Activated CD4-positive, alpha-beta T cell treated with anti-CD3 and anti-CD28 coated beads for 1 hour (primary cell): Measurements from ENCODE around the gene ITIH5.
A peak's percentile ranks its signal among the peaks of the same experiment; 100 is the strongest.
"Not testable (repeated sequence)": the region's sequence is repeated elsewhere in the genome, so short reads cannot be mapped to it uniquely, and the experiment has no call there.

Experiments used
- DNase-seq: peaks from one replicate; pipeline ENCODE4 v3.0.0-alpha.2; 2020

ITIH5 gene

DNA sequence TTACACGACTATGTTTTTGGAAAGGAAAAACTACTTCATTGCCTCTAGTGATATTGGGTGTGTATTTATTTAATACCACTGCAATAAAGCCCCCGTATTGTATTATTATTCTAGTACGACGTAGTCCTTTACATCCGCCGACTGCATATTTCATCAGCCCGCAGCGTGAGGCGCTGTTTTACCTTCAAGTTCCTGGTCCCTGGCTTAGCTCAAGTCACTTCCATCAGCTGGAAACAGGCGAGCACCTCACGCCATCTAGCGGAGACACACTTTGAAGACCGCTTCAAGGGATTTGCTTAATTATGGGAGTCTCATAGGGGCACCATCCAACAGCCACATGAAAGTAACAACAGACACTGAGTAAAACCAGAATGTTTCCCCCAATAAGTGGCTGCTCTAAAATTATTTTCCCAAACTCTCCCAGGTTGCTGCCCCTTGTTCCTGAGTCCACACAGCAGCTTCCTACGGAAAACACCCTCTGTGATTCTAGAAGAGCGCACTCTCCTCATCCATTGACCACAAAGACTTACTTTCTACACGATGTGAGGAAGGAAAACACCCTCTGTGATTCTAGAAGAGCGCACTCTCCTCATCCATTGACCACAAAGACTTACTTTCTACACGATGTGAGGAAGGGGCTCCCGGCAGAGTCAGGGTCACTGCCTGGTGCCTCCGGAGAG lies 20.6 kb upstream of the ITIH5 start:
- DNase-seq = peak; percentile 57

DNA sequence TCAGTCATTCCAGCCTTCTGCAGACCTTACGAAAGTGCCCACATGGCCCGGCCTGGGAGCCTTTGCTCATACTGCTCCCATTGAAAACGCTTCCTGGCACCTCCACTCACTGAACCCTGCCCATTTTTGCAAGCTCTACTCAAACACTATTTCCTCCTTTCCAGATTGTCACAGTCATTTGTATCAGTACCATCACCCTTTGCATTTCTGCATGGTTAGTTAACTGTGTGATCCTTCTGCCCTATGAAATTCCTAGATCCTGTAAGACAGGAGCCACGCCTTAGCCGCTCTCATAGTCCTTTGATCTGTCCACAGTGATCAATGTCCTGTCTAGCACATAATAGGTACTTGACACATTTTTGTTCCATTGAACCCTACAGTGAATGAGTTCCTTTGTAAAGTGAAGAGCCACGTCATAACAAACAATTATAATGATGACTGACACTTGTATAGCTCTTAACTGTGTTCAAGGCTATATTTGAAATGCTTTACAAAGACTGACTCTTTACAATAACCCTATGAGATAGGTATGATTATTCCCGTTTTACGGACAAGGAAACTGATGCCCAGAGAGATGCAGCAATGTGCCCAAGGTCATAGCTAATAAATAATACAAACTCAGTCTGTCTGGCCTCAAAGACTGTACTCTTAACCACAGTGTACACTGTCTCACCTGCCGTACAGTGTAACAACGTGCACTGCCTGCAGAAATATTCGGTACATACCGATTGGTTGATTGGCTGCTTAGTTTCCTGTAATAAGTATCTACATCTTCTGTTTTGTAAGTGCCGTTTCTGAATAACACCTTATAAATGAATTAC lies 19.8 kb upstream of the ITIH5 start:
- DNase-seq = no peak

DNA sequence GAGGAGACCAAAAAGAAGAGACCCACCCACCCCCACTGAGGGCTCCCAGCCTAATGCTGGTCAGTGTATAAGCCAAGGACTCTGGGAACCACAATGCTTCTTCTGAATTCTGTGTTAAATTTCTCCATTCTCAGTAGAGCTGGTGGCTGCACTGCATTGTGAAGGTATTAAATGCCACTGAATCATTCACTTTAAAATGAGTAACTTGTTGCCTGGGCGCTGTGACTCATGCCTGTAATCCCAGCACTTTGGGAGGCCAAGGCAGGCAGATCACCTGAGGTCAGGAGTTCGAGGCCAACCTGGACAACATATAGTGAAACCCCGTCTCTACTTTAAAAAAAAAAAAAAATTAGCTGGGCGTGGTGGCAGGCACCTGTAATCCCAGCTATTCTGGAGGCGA lies 13.3 kb upstream of the ITIH5 start:
- DNase-seq = not testable (repeated sequence)

DNA sequence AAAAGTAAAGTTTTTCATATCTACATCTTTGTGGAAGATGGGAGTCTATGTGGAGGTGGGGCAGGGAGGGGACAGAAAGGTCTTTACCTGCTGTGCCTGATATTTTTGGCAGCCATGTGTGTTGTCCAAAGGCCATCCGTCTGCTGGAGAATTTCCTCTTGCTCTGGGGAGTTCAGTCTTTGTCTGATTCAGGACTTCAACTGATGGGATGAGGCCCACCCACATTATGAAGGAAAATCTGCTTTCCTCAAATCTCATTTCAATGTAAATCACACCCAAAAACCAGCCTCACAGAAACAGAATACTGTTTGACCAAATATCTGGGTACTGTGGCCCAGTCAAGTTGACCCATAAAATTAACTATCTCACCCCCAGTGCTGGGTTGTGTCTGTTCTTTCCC lies 12.5 kb upstream of the ITIH5 start:
- no peak for DNase-seq

DNA sequence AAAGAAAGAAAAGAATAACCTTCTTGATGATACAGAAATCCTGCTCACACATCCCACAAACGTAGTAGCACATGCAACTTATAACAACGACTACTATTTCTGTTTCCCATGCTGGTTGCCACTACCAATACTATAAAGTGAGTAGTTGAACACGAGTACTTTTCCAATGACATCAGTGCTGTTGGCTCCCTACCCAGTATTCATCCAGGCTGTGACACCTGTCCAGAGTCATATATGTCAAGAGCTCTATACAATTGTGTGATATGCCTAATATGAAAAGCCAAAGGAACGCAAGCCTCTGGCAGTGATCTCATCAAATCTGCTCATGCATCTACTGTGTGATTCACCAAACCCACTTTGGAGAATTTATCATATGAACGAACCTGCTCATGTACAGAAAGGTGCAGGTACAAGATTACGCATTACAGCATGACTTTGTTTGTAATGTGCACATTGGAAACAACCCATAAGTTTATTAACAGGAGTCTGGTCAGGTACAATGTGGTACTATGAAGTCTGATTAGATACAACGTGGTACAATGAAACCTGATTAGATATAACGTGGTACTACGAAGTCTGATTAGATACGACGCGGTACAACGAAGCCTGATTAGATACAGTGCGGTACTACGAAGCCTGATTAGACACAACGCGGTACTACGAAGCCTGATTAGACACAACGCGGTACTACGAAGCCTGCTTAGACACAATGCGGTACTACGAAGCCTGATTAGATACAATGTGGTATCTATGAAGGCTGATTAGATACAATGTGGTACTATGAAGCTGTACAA lies 5.8 kb upstream of the ITIH5 start:
- DNase-seq = no peak

DNA sequence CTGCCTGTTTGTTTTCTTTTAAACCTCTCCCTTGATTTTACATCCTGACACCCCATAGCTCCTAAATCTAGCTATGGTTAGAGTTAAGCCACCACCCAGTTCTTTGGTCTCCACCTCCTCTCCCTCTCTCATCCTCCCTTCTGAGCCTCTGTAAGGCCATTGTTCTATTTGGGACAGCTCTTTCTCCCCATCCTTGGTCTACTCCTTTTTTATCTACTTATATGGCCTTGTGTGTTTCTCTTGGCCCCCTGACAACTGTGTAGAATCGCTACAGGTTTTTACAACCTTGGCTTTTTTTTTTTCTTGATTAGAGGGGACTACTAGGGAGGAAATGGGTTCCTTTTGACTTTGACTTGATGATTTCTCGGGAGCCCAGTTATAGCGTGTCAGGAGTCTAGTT lies 3.4 kb upstream of the ITIH5 start:
- DNase-seq = no peak

DNA sequence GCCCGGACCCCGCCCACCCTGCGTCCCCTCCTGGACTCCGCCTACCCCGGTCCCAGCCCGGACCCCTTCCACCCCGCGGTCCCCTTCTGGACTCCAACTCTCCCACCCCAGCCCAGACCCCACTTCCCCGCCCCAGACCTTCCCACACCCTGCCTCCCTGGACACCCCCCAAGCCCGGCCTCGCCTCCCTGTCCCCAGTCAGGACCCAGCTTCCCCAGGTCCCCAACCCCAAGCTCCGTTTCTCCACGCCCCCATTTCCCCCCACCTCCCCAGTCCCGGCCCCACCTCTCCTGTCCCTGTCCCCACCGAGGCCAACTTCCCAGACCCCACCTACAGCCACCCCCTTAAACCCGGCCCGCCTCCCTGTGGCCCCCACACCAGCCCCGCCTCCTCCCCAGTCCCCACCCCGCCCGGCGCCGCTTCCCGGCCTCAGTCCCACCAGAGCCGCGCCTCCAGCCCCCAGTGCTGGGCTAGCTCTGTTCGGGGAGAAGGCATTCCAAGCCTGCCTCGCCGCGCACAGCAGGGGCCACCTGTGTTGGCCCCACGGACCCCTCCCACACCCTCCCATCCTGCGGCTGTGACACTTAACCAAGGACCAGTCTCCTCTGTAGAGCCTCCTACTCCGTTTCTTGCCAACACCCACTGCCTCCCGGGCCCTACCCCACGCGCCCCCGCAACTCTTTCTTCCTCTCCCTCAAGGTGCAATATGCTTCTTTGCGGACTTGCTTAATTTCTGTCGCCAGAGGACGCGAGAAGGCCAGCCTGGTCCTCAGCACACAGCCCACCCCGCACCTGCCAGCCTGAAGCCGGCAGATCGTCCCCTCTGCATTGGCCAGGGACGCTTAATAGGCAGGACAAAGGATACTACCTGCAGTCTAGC lies 736 bp upstream of the ITIH5 start:
- no peak for DNase-seq

DNA sequence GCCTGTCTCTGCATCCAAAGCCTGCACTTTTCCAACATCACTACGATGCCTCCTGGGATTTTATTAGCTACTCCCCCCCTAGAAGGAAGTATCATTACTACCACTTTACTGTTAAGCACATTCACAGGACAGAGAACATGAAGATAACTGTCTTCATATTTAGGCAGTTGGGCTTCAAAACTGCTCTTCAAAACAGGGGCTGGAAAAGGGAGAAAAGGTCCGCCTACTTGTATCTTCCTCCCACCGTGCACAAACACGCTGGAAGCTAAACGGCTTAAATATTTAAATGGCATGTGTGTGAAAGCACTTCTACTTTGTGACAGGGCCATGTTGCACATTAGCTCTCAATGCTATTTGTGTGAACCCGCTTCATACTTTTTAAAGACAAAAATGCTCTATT lies 999 bp downstream of the ITIH5 start:
- no peak for DNase-seq

DNA sequence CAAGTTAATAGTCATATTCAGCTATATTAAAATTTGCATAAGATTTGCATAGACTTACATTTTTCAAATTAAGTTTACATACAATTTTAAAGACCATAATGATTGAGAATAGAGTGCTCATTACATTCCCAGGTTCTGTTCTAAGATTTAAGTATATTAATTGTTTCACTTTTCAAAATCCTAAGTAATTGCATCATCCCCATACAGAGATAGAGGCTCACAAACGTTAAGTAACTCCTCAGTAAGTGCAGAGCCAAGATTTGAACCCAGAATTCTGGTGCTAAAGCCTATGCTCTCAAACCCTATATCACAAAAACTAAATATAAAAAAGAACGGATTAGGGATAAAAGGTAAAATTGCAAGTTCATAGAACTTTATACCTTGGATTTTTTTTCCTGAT lies 2.1 kb downstream of the ITIH5 start:
- no peak for DNase-seq

DNA sequence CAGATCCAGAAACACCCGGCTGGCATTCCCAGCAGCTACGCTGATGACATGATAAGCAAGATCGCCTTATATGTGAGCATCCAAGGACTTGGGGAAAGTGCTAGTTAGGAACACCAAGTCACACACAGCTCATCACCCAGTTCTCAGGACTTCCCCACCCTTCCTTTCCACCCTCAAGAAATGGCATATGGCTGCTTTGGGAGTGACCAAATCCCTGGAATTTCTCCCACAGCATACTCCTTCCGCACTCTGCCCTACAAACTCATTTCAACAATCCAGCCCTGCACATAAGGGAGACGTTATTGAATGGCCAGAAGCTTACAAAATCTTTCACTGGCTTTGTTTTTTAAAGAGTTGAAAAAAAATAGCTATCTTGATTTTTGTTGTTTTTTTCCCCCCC lies 4.2 kb downstream of the ITIH5 start:
- no peak for DNase-seq

DNA sequence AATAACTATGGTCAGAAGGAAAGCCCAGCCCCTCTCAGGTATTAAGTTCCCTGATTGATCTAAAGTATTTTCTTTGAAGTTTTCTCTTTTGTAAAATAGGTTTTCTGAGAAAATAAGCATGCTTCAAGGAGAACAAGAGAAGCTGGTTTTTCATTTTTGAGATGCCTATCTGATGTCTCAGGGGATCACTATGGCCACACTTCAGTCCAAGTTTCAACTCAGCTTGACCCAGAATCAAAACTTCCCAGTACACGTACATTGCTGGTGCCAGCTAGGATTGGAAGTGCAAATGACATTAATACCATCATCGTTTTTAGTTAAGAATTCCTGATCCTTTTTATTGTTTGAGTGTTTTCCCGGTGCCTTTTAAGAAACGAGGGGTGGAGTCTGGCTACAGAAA lies 7.2 kb downstream of the ITIH5 start:
- DNase-seq = no peak

DNA sequence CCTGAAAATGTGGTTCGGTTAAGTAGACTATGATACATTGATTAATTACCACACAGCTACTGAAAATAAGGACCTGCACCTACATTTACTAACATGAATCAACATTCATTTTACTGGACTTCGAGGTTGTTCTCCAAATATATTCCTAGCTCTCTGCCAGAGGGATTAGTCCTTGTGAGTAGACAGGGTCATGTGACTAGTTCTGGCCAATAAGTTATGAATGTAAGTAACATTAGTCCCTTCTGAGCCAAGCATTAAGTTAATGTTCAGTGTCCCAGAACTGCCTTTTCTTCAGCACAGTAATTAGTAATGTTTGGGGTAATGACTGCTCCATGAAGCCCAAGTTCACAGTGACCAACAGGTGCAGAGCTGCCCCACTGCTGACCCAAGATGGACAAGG lies 9.2 kb downstream of the ITIH5 start:
- DNase-seq = no peak

DNA sequence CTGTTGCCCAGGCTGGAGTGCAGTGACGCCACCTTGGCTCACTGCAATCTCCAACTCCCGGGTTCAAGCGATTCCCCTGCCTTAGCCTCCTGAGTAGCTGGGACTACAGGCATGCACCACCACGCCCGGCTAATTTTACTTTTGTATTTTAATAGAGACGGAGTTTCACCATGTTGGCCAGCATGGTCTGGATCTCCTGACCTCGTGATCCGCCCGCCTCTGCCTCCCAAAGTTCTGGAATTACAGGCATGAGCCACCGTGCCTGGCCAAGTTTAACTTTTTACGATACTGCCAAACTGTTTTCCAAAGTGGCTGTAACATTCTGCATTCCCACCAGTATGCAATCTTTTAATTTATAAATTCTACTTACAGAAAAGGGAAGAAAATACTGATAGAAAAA lies 9.7 kb downstream of the ITIH5 start:
- not testable (repeated sequence) for DNase-seq

DNA sequence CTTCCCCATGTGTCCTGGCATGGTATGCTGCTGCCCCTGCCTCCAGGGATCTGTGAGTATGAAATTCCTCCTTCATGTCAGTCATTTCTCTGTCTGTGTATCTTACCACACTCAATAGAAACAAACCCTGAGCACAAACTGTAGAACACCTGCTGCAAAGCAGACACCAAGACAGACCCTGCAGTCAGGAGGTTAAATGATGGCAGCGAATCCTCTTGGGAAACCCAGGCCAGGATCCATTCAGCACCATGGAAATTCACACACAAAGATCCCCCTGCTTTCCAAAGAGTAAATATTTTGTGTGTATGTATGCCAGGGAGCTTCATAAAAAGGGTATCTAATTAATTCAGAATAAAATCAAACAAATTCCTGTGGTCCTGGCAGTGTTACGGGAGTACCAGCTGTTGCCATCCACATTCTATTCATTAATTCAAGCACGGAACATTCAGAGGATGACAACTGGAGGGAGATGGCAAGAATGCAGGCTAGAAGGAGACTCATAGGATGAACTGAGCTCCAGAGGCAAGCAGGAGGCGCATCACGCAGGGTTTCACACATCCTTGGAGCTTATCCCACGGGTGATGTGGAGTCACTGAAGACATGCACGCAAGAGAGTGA lies 14.8 kb downstream of the ITIH5 start:
- DNase-seq = no peak

DNA sequence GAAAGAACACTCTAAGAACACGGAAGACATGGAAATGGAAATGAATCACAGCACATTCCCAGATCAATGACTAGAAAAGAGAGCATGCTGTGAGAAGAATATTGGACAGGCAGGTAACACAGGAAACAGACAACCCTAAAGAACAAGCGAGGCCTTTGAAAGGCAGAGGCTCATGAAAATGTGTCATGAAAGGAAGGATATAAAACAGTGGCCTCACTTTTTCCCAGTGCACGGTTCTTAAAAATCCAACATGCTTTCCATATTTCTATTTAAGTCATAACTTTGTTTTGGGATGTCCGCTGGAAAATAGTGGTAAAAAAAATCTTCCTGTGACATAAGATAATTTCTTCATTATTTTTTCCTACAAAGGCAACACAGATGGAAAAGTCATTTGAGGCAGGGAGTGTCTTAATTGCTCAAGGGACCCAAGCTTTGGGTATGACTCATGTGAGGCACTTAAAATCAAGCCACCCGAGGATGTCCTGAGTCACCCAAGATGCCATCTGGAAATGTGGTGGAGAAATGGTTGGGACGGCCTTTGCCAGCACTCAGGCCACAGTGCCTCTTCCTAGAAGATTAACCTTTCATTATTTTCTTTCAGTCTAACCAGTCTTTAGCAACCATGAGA lies 17.0 kb downstream of the ITIH5 start:
- DNase-seq = no peak

DNA sequence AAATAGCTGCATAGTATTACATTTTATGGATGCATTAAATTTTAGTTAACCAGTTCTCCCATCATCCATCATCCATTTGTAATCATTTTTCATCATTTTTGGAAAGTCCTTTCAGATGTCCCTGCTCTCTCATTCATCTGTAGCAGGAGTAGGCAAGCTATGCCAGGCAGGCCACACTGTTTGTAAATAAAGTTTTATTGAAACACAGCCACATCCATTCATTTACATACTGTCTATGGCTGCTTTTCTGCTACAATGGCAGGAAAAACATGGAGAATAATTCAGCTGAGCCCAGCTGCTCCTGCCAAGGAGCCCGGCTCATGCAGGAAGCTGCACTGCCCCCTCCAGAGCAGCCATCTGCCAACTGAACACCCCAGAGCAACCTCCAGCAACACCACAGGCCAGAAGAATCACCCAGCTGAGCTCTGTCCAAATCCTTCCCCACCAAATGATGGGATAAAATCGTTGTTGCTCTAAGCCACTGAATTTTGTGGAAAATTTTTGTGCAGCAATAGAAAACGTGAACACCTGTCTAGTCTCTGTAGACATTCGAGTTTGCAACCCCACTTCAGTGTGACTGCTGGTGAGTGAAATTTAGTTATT lies 19.6 kb downstream of the ITIH5 start:
- no peak for DNase-seq

DNA sequence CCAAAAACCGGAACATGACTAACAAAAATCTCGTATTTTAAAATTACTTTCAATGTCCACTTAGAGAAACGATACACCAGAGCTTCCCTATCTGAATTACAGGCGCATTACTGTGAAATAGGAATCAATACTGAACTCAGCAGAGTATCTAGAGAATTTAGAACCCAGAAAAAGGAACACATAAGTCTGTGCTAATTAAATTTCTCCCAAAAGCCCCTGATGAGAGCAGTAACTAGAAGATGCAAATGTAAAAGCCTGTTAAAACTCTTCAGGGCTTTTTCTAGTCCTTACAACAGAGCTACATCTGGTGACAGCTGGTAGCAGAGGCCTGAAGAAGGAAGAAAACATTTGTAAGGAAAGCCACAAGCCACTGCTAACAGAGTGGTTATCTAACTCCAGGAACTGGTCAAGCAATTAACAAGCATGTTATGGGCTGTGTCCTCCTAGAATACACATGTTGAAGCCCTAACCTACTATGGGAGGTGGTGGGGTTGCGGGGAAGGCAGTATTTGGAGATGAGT lies 24.2 kb downstream of the ITIH5 start:
- DNase-seq = no peak

DNA sequence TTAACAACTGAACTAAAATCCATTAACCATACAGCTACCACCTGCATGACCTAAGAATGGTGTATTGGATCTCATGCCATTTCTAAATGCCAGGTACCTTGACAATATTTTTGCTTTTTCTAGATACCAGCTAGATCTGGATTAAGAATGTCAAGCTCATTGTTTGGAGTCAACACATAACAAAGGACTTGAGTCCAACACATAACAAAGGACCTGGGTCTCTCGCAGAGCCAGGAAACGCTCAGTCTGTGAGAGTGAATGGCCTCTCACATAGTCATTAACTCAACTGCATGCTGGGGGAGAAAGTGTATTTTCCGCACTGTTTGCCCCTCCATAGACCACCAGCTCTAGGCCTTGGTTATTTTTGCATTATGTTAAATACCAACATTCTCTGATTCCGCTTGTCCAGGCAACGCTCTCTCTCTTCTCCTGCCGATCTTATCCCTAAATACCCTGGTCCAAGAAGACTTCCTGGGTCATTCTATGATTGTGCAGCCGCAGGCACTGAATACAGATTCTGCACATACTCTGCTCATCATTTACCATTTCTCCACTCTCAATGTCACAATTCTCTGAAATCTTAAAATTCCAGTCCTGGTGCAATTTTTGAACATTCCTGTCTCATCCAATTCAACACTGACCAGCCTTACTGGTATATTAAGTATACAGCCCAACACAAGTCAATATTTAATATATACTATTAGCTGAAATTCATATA lies 31.2 kb downstream of the ITIH5 start:
- no peak for DNase-seq

DNA sequence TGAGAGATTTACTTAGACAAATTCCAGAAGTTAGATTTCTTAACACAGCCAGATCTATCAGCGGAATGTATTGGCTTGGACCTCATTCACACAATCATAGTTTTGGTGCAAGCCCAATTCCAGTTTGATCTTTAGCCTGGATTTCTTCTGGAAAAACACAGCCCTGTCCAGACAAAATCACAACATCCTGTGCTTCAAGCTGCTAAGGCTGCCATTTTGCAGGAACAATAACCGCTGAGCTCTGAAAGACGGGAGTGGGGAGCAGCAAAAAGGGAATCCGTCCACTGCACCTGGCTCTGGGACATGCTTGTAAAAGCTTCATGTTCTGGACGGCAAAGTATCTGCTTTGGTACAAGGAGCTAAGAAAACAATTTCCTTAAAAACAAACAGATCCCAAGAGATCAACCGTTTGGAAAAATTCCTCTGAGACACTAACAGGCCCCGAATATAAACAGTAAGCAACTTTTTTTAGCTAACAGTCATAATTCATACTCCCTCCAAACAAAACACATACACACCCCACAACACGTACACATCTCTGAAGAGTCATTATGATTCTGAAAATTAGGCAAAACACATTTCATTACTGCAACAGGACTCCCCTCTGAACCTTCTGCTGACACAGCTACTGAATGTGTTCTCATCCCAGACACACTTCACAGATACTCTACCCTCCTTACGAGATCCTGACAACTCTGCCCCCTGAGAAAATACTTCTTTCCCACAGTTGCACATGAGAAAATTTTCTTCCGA lies 32.4 kb downstream of the ITIH5 start:
- DNase-seq = no peak

DNA sequence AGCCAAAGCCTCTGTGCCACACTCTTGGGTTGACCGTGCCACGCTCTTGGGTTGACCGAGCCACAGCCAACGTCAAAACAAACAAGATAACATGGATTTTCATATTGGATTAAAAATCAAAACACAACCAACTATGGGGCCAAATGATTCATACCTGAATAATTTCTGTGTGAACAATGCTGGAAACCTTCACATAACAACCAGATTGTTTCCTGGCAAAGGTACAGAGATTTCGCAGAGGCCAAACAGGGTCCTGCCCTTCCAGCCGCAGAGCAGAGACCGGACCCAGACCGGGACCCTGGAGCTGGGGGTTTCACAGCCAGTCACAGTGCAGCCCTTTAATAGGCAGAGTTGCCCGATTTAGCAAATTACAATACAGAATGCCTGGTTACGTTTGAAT lies 40.5 kb downstream of the ITIH5 start:
- DNase-seq = no peak
